Iris pigment epithelial cell (primary cell): ENCODE data around the gene SFR1.

Experiments
- DNase-seq: peaks from one replicate; pipeline ENCODE4 v3.0.0-alpha.2; 2011; ENCODE audit warnings: low read depth

The SFR1 gene

GRCh38 chr10:104121485-104122224 lies at the start of gene SFR1:
SFR1 (plus strand) TSS chr10:104122171; CDS start chr10:104122184, 13 bp downstream.
- peak; percentile 99 for DNase-seq

GRCh38 chr10:104072786-104073185 lies 49.2 kb upstream of the SFR1 start:
- no peak for DNase-seq

- DNase-seq = no peak
Observed at GRCh38 chr10:104074505-104074904, 47.5 kb upstream of the SFR1 start.

GRCh38 chr10:104076743-104077160 lies 45.2 kb upstream of the SFR1 start:
- DNase-seq = peak; percentile 43

- DNase-seq = no peak
Observed at GRCh38 chr10:104077247-104077646, 44.7 kb upstream of the SFR1 start.

GRCh38 chr10:104077663-104078151 lies 44.3 kb upstream of the SFR1 start:
- DNase-seq = no peak

GRCh38 chr10:104080762-104081161 lies 41.2 kb upstream of the SFR1 start:
- peak; percentile 44 for DNase-seq

GRCh38 chr10:104081998-104082397 lies 40.0 kb upstream of the SFR1 start:
- DNase-seq = no peak

- DNase-seq = no peak
Observed at GRCh38 chr10:104084482-104085142, 37.4 kb upstream of the SFR1 start.

- DNase-seq = no peak
Observed at GRCh38 chr10:104085801-104086400, 36.1 kb upstream of the SFR1 start, which contains the start of gene COL17A1. COL17A1 (minus strand) TSS chr10:104085880; CDS start chr10:104080673, 5,207 bp downstream.

- DNase-seq = no peak
Observed at GRCh38 chr10:104088239-104088638, 33.7 kb upstream of the SFR1 start.

- DNase-seq = no peak
Observed at GRCh38 chr10:104089621-104090020, 32.4 kb upstream of the SFR1 start.

GRCh38 chr10:104090611-104091010 lies 31.4 kb upstream of the SFR1 start:
- DNase-seq = peak; percentile 18

GRCh38 chr10:104092749-104093148 lies 29.2 kb upstream of the SFR1 start:
- DNase-seq = no peak

GRCh38 chr10:104096692-104097091 lies 25.3 kb upstream of the SFR1 start:
- no peak for DNase-seq

GRCh38 chr10:104098358-104098925 lies 23.5 kb upstream of the SFR1 start:
- peak; percentile 66 for DNase-seq

- peak; percentile 83 for DNase-seq
Observed at GRCh38 chr10:104099269-104099668, 22.7 kb upstream of the SFR1 start.

GRCh38 chr10:104099941-104100340 lies 22.0 kb upstream of the SFR1 start:
- DNase-seq = peak; percentile 50

- no peak for DNase-seq
Observed at GRCh38 chr10:104100795-104101194, 21.2 kb upstream of the SFR1 start.

- no peak for DNase-seq
Observed at GRCh38 chr10:104101902-104102301, 20.1 kb upstream of the SFR1 start.

GRCh38 chr10:104103956-104104355 lies 18.0 kb upstream of the SFR1 start:
- DNase-seq = no peak

GRCh38 chr10:104104418-104104817 lies 17.6 kb upstream of the SFR1 start:
- no peak for DNase-seq
